ENCODE measurements around the gene TNFRSF14.

Gene TNFRSF14

DNA sequence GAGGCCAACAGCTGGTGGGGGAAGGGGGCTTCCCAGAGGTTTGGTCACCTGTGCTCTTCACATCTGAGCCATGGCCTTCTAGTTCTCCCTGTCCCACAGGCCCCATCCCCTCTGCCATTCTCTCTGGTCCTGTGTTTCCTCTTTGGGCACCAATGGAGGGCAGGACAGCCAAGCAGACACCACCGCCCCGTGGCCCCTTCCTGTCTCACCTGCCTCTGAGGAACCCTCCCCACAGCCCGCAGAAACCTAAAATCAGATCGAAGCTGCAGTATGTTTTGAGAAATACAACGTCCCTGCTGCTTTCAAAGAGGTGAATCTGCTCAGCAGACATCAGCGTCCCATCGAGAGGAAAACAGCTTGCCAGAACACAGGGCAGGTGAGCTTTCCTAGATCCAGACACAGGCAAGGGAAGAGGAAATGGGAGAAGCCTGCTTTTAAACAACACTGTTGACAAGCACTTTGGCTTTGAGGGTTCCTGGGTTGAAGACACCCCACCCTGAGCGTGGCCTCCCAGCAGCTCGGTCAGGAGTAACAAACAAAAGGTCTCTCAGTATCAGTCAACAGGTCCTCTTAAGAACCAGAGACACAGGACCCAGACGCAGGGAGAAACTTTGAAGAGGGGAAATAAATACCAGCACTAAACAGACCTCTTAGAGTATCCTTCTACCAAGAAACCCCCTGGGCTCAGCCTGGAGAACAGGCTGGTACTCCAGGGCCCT is 32.1 kb upstream of the TNFRSF14 start:
- DNase-seq, result peak; percentile 31

- DNase-seq, result no peak
These were observed 30.6 kb upstream of the TNFRSF14 start for GRCh38 chr1:2525572-2525919.

DNA sequence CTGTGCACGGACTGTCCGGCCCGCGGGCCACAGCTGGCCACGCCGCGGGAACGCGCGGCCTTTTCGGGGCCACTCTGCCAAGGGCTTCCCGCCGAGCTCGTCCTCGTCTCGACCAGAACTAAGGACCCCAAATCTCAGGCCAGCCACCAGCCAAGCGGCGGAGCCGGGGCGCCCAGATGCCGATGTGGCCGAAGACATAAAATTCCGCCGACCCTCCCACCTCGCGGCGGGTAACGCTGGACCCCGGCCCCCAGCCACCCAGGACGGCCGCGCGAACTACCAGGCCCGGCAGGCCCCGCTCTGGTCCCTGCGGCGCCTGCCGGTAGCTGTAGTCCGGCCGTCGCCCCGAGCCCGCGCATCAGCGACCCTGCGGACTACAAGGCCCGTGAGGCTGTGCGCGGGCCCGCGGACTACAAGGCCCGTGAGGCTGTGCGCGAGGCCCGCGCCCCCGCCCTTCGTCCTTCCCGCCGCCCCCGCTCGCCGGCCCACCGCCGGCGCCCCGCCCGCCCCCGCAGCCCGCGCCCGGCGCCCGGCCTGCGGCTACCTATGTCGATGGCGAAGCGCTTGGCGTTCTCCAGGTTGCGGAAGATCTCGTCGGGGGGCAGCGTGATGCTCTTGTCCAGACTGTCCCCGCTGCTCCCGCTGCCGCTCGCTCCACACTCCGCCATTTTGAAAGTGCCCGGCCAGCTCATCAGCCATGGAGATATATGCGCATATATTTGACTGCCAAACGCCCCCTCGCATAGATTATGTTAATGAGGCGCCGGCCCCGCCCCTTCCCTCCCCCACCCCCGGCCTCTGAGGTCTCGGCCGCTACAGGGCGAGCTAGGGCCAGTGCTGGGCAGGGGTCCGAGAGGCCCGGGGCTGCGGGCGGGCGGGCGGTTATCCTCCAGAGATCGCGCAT is 30.0 kb upstream of the TNFRSF14 start, which contains the start of gene PANK4:
Gene PANK4, minus strand, starts transcription at position 677 of the 904 bp plus-strand sequence. Its CDS starts 9 bp downstream, at position 668.
- peak; percentile 90 for DNase-seq

DNA sequence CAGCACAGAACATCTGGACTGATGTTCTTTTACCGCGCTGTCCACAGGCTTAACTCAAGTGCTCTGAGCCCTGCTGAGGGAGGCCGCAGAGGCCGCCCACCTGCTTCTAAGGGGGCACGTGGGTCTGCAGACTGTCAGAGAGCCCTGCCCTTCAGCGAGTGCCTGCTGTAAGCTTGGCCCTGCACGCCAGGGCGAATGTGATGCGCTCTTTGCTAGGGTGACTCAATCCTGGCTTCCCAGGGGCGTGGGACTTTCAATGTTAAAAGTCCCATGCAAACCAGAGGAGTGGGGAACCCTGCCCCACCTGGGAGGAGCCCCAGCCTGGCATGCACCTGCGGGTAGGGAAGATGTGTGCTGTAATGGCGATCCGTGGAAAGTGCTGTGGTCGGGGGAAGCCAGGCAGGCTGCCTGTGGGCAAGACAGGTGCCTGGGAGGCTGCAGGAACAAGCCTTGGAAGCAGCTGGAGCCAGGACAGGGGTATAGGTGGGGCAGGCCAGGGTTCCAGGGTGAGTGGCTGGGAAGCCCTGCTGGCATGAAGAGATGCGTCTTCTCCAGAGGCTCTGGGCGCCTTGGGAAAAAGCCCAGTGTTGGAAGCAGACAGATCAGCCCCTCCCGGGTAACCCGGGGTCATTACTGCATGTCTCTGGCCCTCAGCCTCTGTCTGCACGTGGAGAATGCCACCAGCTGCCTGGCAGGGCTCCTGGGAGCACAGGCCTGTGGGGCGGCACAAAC is 29.2 kb upstream of the TNFRSF14 start:
- DNase-seq, result peak; percentile 67

GRCh38 chr1:2527556-2527860 is 28.7 kb upstream of the TNFRSF14 start:
- no peak for DNase-seq

DNA sequence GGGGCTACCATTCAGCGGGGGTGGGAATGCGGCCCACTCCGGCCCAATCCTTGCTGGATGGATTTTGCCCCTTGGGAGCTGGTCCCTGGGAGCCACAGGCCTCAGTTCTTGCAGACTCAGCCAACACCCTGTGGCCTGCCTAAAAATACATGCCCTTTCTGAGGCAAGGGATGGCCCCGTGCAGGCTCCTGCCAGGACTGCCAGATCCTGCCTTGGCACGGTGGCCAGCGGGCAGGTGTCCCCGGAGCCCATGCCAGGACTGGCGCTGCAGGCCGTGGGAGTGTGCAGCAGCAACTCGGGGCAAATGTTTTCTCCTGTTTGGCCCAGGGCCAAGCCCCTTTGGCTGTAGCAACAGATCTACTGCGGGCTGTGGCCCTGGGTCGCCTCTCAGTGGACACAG is 28.2 kb upstream of the TNFRSF14 start:
- no peak for DNase-seq

- DNase-seq, result no peak
These were observed 27.6 kb upstream of the TNFRSF14 start for GRCh38 chr1:2528611-2528965.

DNA sequence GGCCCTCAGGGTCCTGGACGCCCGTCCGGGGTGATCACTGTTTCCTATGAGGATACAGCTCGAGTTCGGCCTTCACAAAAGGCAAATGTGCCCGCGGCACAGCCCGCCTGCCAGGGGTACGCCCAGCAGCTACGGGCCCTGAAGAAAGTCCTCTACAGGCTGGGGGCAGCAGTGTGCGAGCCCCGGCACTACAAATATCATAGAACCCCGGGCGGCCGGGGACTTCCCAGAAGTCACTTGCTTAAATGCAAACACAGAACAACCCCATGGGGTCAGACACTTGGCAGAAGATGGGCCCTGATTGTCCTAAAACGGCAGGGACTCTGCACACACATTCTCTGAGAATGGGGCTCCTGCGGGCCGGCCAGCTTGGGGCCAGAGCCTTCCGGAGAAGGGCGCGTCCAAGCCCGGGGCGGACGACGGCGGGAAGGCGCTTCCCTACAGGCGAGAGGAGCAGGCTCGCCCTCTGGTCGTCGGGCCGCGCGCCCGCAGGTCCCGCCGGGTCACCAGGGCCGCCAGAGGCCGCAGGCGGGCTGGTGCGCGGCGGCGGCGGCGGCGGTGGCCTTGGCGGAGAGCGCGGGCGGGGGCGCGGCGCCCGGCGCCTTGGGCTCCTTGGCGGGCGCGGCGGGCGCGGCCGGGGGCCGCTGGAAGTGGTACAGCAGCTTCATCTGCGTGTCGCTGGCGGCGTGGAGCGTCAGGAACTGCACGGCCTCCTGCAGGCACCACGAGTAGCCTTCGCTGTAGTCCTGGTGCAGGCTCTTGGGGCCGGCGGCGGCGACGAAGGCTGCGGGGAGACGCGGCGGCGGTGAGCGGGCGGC is 27.0 kb upstream of the TNFRSF14 start:
- peak; percentile 62 for DNase-seq

DNA sequence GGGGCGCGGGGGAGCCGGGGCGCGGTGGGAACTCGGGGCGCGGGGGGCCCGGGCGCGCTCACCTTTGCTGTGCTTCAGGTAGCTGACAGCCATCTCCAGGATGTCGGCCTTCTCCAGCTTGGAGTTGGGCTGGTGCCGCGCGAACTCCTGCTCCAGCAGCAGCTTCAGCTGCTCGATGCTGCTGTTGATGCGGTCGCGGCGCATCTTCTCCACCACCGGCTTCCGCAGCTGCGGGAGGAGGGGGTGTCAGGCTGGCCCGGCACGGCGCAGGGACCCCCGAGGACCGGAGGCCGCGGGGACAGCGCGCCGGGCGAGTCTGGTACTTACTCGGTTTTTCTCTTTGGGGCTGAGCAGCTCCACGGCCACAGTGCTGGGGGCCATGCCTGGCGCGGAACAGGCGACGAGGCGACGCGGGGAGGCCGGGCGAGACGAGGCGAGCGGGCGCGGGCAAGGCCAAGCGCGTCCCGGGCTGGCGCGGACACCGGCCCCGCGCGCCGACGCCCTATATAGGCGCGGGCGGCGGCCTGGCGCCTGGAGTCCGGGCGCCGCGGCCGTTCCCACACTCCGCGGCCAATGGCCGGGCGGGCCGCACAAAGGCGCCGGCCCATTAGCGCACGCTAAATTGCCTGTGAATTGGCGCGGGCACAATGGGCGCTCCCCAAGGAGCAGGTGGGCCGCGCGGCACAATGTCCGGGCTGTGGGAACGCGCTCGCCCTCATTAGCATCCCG is 26.2 kb upstream of the TNFRSF14 start, which contains the start of gene HES5:
Gene HES5, minus strand, starts transcription at position 480 of the 729 bp plus-strand sequence. Its CDS starts 99 bp downstream, at position 381.
- no peak for DNase-seq

DNA sequence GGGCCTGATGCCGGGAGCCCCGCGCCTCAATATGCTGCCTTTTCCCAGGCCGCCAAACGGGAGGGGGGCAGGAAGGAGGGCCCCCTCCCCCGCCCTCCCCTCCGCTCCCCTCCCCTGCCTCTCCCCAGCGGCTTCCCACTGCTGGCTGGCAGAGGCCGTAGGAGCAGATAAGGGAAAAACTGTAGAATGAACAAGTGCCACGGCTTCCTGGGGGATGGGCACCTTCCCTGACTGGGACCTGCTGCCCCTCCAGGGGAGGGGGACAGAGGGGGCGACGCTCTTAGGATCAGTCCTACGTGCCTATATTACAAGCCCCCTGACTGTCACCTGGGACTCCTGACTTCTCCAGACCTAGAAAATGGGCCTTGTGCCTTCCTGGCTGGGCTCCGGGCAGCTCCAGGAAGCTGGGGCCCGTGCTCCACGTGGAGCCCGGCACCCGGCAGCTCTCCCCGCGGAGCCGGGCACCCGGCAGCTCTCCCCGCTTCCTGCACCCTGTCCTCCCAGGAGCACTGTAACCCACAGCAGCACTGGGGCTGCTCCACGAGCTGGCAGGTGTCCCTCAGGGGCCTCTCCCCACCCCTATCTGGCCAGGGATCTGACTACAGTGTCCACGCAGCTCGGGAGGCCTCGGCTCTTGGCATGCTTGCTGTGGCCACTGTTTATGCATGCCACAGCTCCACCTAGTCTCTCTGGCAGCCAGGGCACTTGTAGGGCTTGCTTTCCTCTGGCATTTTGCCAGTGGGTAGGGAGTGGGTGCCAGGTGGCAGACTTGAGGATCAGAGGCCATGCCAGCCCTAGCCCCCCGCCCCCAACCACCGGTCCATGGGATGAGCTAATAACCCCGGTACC is 25.4 kb upstream of the TNFRSF14 start:
- DNase-seq, result no peak

- no peak for DNase-seq
These were observed 23.5 kb upstream of the TNFRSF14 start for GRCh38 chr1:2532485-2533160.

DNA sequence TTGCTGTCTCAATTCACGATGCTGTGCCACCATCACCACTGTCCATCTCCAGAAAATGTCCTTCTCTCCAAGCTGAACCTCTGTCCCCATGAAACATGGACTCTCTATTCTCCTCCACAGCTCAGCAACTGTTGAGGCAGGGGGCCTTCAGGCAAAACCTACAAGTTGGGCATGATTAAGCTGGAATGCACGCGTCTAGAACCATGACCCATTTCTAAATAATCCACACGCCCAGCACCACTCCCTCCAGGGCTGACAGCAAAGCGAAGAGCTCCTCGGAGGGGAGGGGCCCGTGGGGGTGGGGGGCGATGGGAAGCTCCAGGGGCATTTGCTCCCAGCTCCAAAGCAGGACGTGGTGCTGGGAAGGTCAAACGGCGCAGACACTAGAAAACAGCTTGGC is 22.8 kb upstream of the TNFRSF14 start:
- DNase-seq, result no peak

DNA sequence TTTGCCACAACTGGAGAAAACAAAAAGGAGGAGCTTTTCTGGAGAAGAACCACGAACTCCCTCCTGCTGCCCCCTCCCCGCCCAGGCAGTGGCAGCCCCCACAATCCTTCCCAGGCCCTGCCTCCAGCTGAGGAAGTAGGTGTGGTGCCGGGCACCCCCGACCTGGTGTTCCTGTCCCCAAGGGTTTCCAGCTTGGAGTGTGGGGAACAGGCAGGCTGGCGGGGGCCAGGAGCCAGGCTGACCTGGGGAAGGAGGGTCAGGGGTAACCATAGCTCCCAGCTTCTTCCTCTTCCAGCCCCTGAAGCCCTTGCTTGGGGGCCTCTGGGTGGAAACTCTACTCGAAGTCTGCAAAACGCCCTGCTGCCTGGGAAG is 21.9 kb upstream of the TNFRSF14 start:
- DNase-seq, result no peak

- DNase-seq, result no peak
These were observed 21.3 kb upstream of the TNFRSF14 start for GRCh38 chr1:2534687-2535441.

DNA sequence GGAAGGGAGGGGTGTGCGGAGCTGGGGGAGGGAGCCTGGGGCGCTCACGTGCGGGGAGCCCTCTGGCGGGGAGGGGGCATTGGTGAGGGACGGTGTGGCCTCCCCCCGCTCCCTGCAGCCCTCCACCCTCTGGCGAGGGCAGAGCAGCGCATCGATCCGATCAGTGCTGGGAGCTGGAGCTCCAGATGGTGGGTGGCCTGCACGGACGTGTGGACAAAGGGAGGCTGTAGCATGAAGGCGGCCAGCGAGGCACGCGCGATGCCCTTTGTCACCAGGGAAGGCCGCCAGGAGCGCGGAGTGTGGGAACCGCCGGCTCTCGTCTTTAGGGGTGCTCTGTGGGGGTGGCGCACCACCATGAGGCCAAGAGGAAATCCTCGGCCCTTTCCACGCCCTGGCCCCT is 20.7 kb upstream of the TNFRSF14 start:
- DNase-seq, result no peak

- DNase-seq, result no peak
These were observed 20.2 kb upstream of the TNFRSF14 start for GRCh38 chr1:2535981-2536380.

DNA sequence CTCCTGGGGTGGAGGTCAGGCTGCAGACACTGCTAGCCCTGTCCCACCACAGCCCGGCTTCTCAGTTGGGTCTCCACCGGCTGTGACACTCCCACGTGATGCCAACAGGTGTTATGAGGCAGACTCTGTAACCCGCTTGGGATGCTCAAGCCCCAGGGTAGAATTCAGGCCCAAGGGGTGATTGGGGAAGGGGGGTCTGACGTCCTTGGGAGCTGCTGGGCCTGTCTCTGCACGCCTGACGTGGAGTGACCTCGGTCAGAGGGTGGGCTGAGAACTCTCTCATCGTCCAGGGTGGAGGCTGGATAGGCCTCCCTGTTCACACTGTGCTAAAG is 18.4 kb upstream of the TNFRSF14 start:
- no peak for DNase-seq

- no peak for DNase-seq
These were observed 17.8 kb upstream of the TNFRSF14 start for GRCh38 chr1:2538376-2538775.

DNA sequence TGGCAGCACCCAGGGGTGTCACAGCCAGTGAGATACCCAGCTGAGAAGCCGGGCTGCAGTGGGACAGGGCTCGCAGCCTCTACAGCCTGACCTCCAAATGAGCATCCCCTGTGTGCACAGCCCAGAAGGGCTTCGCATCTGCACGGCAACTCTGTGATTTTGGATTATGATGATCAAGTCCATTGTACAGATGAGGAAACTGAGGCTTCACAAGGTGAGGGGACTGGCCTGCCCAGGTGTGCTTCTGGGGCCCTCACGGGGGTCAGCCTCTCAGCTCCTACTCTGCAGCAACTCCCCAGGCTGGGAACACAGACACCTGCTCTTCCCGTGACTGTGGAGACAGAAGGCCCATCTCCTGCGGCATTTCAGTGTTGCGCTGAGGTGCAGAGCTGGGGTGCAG is 17.3 kb upstream of the TNFRSF14 start:
- DNase-seq, result no peak

Data from stimulated activated CD4-positive, alpha-beta T cell treated with anti-CD3 and anti-CD28 coated beads, Interleukin-4, amount 100 ng/mL, for 1 hour (primary cell).